GM23338 (cell line): ENCODE data around the gene WDR93. TPM values are rescaled to one million over a fixed set of nuclear protein-coding genes. Genes with fewer than 3 reads are reported as not detected.
A peak's percentile ranks its signal among the peaks of the same experiment; 100 is the strongest.

ENCODE experiments used
- ATAC-seq: fragments of 200-7000 bp; cut with Tn5 transposase; 3 replicates; pipeline ENCODE4 v1.9.1; 2020
- DNase-seq: peaks from one replicate; pipeline ENCODE4 v3.0.0-alpha.2; 2015; ENCODE audit warnings: low spot score
- H2AFZ ChIP-seq: fragments of 200-600 bp; sonication (generic); 2 replicates; pipeline ENCODE4 v1.8.0; 2016; ENCODE audit warnings: antibody characterized with exemption, mild to moderate bottlenecking, moderate library complexity
- H3F3A ChIP-seq: fragments of 200-600 bp; sonication (generic); replicated peaks from 2 replicates; pipeline ENCODE4 v1.8.0; 2017; ENCODE audit warnings: antibody characterized with exemption, mixed run types, low read depth
- H3K27ac ChIP-seq: fragments of 200-600 bp; sonication (generic); 2 replicates; pipeline ENCODE4 v1.6.1; 2016; ENCODE audit warnings: low read depth
- H3K27me3 ChIP-seq: fragments of 200-600 bp; sonication (generic); 2 replicates; pipeline ENCODE4 v1.8.0; 2016; ENCODE audit warnings: mild to moderate bottlenecking, mixed run types, moderate library complexity; ENCODE audit not compliant: insufficient read depth
- H3K36me3 ChIP-seq: fragments of 200-600 bp; sonication (generic); 2 replicates; pipeline ENCODE4 v1.8.0; 2016; ENCODE audit warnings: mild to moderate bottlenecking; ENCODE audit not compliant: insufficient read depth
- H3K4me1 ChIP-seq: fragments of 200-600 bp; sonication (generic); 2 replicates; pipeline ENCODE4 v1.8.0; 2016; ENCODE audit warnings: mild to moderate bottlenecking, moderate library complexity; ENCODE audit not compliant: insufficient read depth
- H3K4me2 ChIP-seq: fragments of 200-600 bp; sonication (generic); 2 replicates; pipeline ENCODE4 v1.7.1; 2017; ENCODE audit warnings: mixed run types
- H3K4me3 ChIP-seq: fragments of 200-600 bp; sonication (generic); 2 replicates; pipeline ENCODE4 v1.6.1; 2016; ENCODE audit warnings: mixed run types
- H3K79me2 ChIP-seq: fragments of 200-600 bp; sonication (generic); replicated peaks from 2 replicates; pipeline ENCODE4 v1.8.0; 2017; ENCODE audit warnings: mild to moderate bottlenecking; ENCODE audit not compliant: insufficient read depth
- H3K9me2 ChIP-seq: fragments of 200-600 bp; sonication (generic); 2 replicates; pipeline ENCODE4 v1.8.0; 2017; ENCODE audit not compliant: insufficient read depth
- H4K20me1 ChIP-seq: fragments of 200-600 bp; sonication (generic); replicated peaks from 2 replicates; pipeline ENCODE4 v1.8.0; 2017; ENCODE audit warnings: mild to moderate bottlenecking; ENCODE audit not compliant: insufficient read depth
- H3K27ac Mint-ChIP-seq: 2 replicates; pipeline ENCODE4 v1.8.0; 2020; ENCODE audit warnings: inconsistent platforms, mild to moderate bottlenecking, moderate library complexity, mixed read lengths
- H3K27me3 Mint-ChIP-seq: 3 replicates; pipeline ENCODE4 v1.8.0; 2022; ENCODE audit warnings: low read depth, mild to moderate bottlenecking, moderate library complexity, mixed read lengths, inconsistent platforms; ENCODE audit not compliant: insufficient read depth, poor library complexity
- H3K36me3 Mint-ChIP-seq: 3 replicates; pipeline ENCODE4 v1.8.0; 2021; ENCODE audit warnings: low read depth, mild to moderate bottlenecking, inconsistent platforms, moderate library complexity, mixed read lengths
- H3K4me1 Mint-ChIP-seq: 3 replicates; pipeline ENCODE4 v1.8.0; 2020; ENCODE audit warnings: mild to moderate bottlenecking, inconsistent platforms, mixed read lengths
- H3K4me3 Mint-ChIP-seq: 3 replicates; pipeline ENCODE4 v1.8.0; 2021; ENCODE audit warnings: moderate library complexity, mild to moderate bottlenecking, inconsistent platforms, mixed read lengths
- H3K9me3 Mint-ChIP-seq: 3 replicates; pipeline ENCODE4 v1.8.0; 2020; ENCODE audit warnings: moderate library complexity, mild to moderate bottlenecking, inconsistent platforms, mixed read lengths
- CREB1 ChIP-seq: fragments of 250-450 bp; sonication (Bioruptor Pico); IDR thresholded peaks from 2 replicates; pipeline ENCODE4 v1.5.0; 2020; ENCODE audit warnings: low read depth, mild to moderate bottlenecking, moderate library complexity
- EZH2 ChIP-seq: fragments of 200-600 bp; sonication (generic); IDR thresholded peaks from one replicate; pipeline ENCODE4 v1.8.0; 2017; ENCODE audit warnings: antibody characterized with exemption, mild to moderate bottlenecking, low read depth; ENCODE audit not compliant: unreplicated experiment
- EZH2phosphoT487 ChIP-seq: fragments of 200-600 bp; sonication (generic); IDR thresholded peaks from one replicate; pipeline ENCODE4 v1.8.1; 2018; ENCODE audit warnings: antibody characterized with exemption; ENCODE audit not compliant: unreplicated experiment
- JUNB ChIP-seq: IDR thresholded peaks from one replicate; pipeline ENCODE4 v1.6.1; 2016; ENCODE audit warnings: antibody characterized with exemption; ENCODE audit not compliant: unreplicated experiment
- NANOG ChIP-seq: IDR thresholded peaks from 2 replicates; pipeline ENCODE4 v1.6.1; 2016; ENCODE audit warnings: antibody characterized with exemption, borderline replicate concordance
- POLR2AphosphoS5 ChIP-seq: IDR thresholded peaks from 2 replicates; pipeline ENCODE4 v1.6.1; 2016; ENCODE audit warnings: antibody characterized with exemption, low read depth
- STAT1 ChIP-seq: IDR thresholded peaks from one replicate; pipeline ENCODE4 v1.6.1; 2016; ENCODE audit warnings: antibody characterized with exemption; ENCODE audit not compliant: unreplicated experiment
- ZNF114 ChIP-seq: fragments of 250-450 bp; sonication (Bioruptor Pico); IDR thresholded peaks from 2 replicates; pipeline ENCODE4 v1.5.0; 2020; ENCODE audit warnings: mild to moderate bottlenecking, moderate library complexity
- ZNF331 ChIP-seq: fragments of 250-450 bp; sonication (Bioruptor Pico); IDR thresholded peaks from 2 replicates; pipeline ENCODE4 v1.5.0; 2020; ENCODE audit warnings: low read depth, mild to moderate bottlenecking, moderate library complexity
- polyA plus RNA-seq: library from polyadenylated mRNA; unstranded; fragments of >200 nt; fragmentation: Nextera tagmentation; extraction: Ambion mirVana; gene quantifications from 2 replicates; pipeline ENCODE4 v1.2.1, GENCODE V29; 2016
- total RNA-seq: library from RNA; depleted of rRNA; stranded (reverse); fragments of >200 nt; shearing (Covaris generic); gene quantifications from 2 replicates; pipeline ENCODE4 v1.2.3, GENCODE V29; 2014
- TF ChIP-seq, protein P1 (sequence below), 2 experiments: fragments of 200-600 bp in 1 of 2; sonication (generic) in 1 of 2; conservative IDR thresholded peaks; 2 replicates each; pipeline versions ENCODE4 v1.5.1 to v1.6.1; 2016 to 2017; ENCODE audit warnings: antibody characterized with exemption in 2 of 2, low read depth in 2 of 2, mild to moderate bottlenecking in 2 of 2, moderate library complexity in 1 of 2
- TF ChIP-seq, protein P2 (sequence below): fragments of 250-450 bp; sonication (Bioruptor Pico); IDR thresholded peaks from 2 replicates; pipeline ENCODE4 v1.5.0; 2020; ENCODE audit warnings: mild to moderate bottlenecking, moderate library complexity
- TF ChIP-seq, protein P3 (sequence below): IDR thresholded peaks from 2 replicates; pipeline ENCODE4 v1.6.1; 2016; ENCODE audit warnings: antibody characterized with exemption
- TF ChIP-seq, protein P4 (sequence below): IDR thresholded peaks from one replicate; pipeline ENCODE4 v1.6.1; 2018; ENCODE audit warnings: antibody characterized with exemption; ENCODE audit not compliant: unreplicated experiment

Gene WDR93
- total and polyA plus RNA-seq, 2 experiments from 2014 or later, result 0.14 TPM; not detected in 1

DNA sequence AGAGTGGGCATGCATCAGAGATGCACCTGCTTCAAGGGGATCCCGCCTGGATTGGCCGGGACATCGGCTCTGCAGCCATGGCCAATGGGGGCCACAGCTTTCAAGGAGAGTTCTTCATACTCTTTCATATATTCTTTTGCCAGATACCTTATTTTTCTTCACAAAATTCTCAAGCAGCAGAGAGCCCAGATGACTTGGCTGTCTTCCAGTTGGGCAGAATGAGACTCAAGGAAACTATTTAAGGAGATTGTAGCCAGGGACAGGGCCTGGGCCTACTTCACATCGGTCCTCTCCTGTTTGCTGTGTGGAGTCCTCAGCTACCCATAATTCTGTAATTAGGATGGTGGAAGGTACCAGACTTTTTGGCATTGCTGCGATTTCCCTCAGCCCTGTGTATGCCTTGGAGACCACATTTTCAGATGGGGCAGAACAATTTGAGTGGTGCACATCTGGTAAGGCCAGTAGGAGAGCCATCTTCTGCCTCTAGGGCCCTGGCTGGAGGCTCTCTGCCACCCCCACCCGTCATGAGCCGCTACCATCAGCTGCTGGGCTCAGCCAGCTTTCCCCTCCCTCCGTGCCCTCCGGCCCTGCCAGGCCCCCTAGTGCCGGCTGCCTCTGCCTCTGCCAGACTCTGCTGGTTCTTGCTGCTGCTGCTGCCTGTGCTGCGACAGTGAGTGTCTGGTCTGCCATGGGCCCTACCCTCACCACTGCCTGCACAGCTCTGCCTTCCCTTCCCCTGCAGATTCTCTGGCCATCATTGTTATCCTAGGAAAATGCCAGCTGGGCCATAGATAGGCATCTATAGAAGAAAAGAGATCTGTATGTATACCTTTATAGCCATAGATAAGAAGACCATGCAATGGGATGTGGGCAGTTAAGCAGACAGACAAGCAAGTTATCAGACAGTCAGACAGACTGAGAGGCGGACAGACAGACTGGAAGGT is 18.1 kb upstream of the WDR93 start:
- peaks cover 10% of the 10 kb centered on the region for H3K27me3 Mint-ChIP-seq
- peak; percentile 62 for ATAC-seq
- peaks cover 10% of the 10 kb centered on the region; the same call in 2 of the 3 replicates for H3K4me1 Mint-ChIP-seq
- Histone ChIP-seq H2AFZ (peak overlapping the region; percentile 72; the same call in 1 of the 2 replicates), H3F3A (no peaks in the 10 kb centered on the region), H3K79me2 (no peaks in the 10 kb centered on the region), H3K27ac (no peak overlapping the region), H3K4me1 (no peaks in the 10 kb centered on the region), H3K27me3 (no peaks in the 10 kb centered on the region), H3K4me2 (0 out of 2 replicates have a peak overlapping the region, but pooled peaks have one; percentile 26), H3K4me3 (no peak overlapping the region), H3K9me2 (no peaks in the 10 kb centered on the region), H4K20me1 (no peaks in the 10 kb centered on the region), H3K36me3 (no peaks in the 10 kb centered on the region)
- TF ChIP-seq, protein P1, sequence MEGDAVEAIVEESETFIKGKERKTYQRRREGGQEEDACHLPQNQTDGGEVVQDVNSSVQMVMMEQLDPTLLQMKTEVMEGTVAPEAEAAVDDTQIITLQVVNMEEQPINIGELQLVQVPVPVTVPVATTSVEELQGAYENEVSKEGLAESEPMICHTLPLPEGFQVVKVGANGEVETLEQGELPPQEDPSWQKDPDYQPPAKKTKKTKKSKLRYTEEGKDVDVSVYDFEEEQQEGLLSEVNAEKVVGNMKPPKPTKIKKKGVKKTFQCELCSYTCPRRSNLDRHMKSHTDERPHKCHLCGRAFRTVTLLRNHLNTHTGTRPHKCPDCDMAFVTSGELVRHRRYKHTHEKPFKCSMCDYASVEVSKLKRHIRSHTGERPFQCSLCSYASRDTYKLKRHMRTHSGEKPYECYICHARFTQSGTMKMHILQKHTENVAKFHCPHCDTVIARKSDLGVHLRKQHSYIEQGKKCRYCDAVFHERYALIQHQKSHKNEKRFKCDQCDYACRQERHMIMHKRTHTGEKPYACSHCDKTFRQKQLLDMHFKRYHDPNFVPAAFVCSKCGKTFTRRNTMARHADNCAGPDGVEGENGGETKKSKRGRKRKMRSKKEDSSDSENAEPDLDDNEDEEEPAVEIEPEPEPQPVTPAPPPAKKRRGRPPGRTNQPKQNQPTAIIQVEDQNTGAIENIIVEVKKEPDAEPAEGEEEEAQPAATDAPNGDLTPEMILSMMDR (conservative IDR thresholded peaks at IDR 0.05; ENCODE audit: low read depth in 2 of 2), result no peak
- TF ChIP-seq POLR2AphosphoS5 (no peak), ZNF331 (CRISPR knock-in tag) (no peak), STAT1 (no peak), NANOG (no peak), EZH2 (no peak), JUNB (no peak), EZH2phosphoT487 (no peak), ZNF114 (no peak), CREB1 (CRISPR knock-in tag) (no peak)
- TF ChIP-seq, protein P2, sequence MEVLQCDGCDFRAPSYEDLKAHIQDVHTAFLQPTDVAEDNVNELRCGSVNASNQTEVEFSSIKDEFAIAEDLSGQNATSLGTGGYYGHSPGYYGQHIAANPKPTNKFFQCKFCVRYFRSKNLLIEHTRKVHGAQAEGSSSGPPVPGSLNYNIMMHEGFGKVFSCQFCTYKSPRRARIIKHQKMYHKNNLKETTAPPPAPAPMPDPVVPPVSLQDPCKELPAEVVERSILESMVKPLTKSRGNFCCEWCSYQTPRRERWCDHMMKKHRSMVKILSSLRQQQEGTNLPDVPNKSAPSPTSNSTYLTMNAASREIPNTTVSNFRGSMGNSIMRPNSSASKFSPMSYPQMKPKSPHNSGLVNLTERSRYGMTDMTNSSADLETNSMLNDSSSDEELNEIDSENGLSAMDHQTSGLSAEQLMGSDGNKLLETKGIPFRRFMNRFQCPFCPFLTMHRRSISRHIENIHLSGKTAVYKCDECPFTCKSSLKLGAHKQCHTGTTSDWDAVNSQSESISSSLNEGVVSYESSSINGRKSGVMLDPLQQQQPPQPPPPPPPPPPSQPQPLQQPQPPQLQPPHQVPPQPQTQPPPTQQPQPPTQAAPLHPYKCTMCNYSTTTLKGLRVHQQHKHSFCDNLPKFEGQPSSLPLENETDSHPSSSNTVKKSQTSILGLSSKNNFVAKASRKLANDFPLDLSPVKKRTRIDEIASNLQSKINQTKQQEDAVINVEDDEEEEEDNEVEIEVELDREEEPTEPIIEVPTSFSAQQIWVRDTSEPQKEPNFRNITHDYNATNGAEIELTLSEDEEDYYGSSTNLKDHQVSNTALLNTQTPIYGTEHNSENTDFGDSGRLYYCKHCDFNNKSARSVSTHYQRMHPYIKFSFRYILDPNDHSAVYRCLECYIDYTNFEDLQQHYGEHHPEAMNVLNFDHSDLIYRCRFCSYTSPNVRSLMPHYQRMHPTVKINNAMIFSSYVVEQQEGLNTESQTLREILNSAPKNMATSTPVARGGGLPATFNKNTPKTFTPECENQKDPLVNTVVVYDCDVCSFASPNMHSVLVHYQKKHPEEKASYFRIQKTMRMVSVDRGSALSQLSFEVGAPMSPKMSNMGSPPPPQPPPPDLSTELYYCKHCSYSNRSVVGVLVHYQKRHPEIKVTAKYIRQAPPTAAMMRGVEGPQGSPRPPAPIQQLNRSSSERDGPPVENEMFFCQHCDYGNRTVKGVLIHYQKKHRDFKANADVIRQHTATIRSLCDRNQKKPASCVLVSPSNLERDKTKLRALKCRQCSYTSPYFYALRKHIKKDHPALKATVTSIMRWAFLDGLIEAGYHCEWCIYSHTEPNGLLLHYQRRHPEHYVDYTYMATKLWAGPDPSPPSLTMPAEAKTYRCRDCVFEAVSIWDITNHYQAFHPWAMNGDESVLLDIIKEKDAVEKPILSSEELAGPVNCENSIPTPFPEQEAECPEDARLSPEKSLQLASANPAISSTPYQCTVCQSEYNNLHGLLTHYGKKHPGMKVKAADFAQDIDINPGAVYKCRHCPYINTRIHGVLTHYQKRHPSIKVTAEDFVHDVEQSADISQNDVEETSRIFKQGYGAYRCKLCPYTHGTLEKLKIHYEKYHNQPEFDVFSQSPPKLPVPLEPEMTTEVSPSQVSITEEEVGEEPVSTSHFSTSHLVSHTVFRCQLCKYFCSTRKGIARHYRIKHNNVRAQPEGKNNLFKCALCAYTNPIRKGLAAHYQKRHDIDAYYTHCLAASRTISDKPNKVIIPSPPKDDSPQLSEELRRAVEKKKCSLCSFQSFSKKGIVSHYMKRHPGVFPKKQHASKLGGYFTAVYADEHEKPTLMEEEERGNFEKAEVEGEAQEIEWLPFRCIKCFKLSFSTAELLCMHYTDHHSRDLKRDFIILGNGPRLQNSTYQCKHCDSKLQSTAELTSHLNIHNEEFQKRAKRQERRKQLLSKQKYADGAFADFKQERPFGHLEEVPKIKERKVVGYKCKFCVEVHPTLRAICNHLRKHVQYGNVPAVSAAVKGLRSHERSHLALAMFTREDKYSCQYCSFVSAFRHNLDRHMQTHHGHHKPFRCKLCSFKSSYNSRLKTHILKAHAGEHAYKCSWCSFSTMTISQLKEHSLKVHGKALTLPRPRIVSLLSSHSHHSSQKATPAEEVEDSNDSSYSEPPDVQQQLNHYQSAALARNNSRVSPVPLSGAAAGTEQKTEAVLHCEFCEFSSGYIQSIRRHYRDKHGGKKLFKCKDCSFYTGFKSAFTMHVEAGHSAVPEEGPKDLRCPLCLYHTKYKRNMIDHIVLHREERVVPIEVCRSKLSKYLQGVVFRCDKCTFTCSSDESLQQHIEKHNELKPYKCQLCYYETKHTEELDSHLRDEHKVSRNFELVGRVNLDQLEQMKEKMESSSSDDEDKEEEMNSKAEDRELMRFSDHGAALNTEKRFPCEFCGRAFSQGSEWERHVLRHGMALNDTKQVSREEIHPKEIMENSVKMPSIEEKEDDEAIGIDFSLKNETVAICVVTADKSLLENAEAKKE (CRISPR knock-in tag), result no peak
- TF ChIP-seq, protein P3, sequence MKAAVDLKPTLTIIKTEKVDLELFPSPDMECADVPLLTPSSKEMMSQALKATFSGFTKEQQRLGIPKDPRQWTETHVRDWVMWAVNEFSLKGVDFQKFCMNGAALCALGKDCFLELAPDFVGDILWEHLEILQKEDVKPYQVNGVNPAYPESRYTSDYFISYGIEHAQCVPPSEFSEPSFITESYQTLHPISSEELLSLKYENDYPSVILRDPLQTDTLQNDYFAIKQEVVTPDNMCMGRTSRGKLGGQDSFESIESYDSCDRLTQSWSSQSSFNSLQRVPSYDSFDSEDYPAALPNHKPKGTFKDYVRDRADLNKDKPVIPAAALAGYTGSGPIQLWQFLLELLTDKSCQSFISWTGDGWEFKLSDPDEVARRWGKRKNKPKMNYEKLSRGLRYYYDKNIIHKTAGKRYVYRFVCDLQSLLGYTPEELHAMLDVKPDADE, result no peak
- TF ChIP-seq, protein P4, sequence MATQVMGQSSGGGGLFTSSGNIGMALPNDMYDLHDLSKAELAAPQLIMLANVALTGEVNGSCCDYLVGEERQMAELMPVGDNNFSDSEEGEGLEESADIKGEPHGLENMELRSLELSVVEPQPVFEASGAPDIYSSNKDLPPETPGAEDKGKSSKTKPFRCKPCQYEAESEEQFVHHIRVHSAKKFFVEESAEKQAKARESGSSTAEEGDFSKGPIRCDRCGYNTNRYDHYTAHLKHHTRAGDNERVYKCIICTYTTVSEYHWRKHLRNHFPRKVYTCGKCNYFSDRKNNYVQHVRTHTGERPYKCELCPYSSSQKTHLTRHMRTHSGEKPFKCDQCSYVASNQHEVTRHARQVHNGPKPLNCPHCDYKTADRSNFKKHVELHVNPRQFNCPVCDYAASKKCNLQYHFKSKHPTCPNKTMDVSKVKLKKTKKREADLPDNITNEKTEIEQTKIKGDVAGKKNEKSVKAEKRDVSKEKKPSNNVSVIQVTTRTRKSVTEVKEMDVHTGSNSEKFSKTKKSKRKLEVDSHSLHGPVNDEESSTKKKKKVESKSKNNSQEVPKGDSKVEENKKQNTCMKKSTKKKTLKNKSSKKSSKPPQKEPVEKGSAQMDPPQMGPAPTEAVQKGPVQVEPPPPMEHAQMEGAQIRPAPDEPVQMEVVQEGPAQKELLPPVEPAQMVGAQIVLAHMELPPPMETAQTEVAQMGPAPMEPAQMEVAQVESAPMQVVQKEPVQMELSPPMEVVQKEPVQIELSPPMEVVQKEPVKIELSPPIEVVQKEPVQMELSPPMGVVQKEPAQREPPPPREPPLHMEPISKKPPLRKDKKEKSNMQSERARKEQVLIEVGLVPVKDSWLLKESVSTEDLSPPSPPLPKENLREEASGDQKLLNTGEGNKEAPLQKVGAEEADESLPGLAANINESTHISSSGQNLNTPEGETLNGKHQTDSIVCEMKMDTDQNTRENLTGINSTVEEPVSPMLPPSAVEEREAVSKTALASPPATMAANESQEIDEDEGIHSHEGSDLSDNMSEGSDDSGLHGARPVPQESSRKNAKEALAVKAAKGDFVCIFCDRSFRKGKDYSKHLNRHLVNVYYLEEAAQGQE, result no peak
- H3K27ac Mint-ChIP-seq, result no peak overlapping the region
- peak; percentile 13 for DNase-seq
- no peaks in the 10 kb centered on the region for H3K36me3 Mint-ChIP-seq
- H3K9me3 Mint-ChIP-seq, result no peaks in the 10 kb centered on the region
- no peak overlapping the region for H3K4me3 Mint-ChIP-seq
